Measurements from ENCODE around the gene ABI1.

DNA sequence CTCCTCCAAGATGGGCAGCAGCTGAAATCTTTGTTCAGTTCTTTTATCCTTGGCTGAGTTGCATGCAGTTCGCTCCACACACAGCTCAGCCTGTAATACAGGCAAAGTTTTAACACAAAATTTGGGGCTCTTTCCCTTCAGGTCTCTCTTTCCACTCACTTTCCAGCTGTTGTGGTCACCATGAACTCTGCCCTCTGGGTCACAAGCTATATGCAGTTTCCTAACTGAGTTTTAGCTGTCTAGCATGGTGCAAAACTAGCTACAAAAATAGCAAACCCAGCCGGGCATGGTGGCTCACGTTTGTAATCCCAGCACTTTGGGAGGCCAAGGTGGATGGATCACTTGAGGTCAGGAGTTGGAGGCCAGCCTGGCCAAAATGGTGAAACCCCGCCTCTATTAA lies 53.2 kb downstream of the ABI1 start:
- TF ChIP-seq EGR1 (IDR thresholded peaks at IDR 0.05; ENCODE audit: low read depth in 2 of 2) (no peak), CTCF (IDR thresholded peaks at IDR 0.05; ENCODE audit: low read depth, low read length, missing input control) (no peak), ZBTB33 (IDR thresholded peaks at IDR 0.05) (no peak), FOXA1 (IDR thresholded peaks at IDR 0.05) (no peak), YY1 (IDR thresholded peaks at IDR 0.05) (no peak), GABPA (IDR thresholded peaks at IDR 0.05 in 1 of 2, conservative IDR thresholded peaks at IDR 0.05 in 1 of 2) (no peak), ATF3 (IDR thresholded peaks at IDR 0.05) (no peak), REST (IDR thresholded peaks at IDR 0.05) (no peak)
- TF ChIP-seq, protein P1, sequence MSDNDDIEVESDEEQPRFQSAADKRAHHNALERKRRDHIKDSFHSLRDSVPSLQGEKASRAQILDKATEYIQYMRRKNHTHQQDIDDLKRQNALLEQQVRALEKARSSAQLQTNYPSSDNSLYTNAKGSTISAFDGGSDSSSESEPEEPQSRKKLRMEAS (IDR thresholded peaks at IDR 0.05): no peak

Data from liver (tissue), 3 donors.